Left renal pelvis (tissue), 4 donors: Measurements from ENCODE around the gene RAB11FIP5. TPM values are rescaled to one million over a fixed set of nuclear protein-coding genes. Genes with fewer than 3 reads are reported as not detected.
"Not testable (repeated sequence)": the region's sequence is repeated elsewhere in the genome, so short reads cannot be mapped to it uniquely, and the experiment has no call there.

Source experiments
- DNase-seq, 4 donors: peaks; one replicate each; pipeline ENCODE4 v3.0.0-alpha.2; 2013; ENCODE audit warnings: low read depth in 4 of 4, low spot score in 3 of 4
- polyA plus RNA-seq, 4 donors: library from polyadenylated mRNA; unstranded; fragments of 120-200 nt; gene quantifications; one replicate each; pipeline ENCODE4 v1.2.1, GENCODE V29; 2013; ENCODE audit not compliant: insufficient read length in 4 of 4

The RAB11FIP5 gene
- polyA plus RNA-seq, 4 donors: 15.6 to 48.1 (median 40.2) TPM

GRCh38 chr2:73110168-73111072 lies 2.3 kb downstream of the RAB11FIP5 start:
- no peak for DNase-seq

GRCh38 chr2:73109431-73110167 lies 3.1 kb downstream of the RAB11FIP5 start:
- no peak for DNase-seq

- no peak for DNase-seq
Observed at GRCh38 chr2:73107211-73107926, 5.4 kb downstream of the RAB11FIP5 start.

- no peak for DNase-seq
Observed at GRCh38 chr2:73106791-73107190, 6.0 kb downstream of the RAB11FIP5 start.

- DNase-seq: no peak
Observed at GRCh38 chr2:73105511-73105971, 7.2 kb downstream of the RAB11FIP5 start.

- no peak for DNase-seq
Observed at GRCh38 chr2:73104933-73105332, 7.8 kb downstream of the RAB11FIP5 start.

- DNase-seq: no peak
Observed at GRCh38 chr2:73103018-73103542, 9.7 kb downstream of the RAB11FIP5 start.

- no peak for DNase-seq
Observed at GRCh38 chr2:73101626-73102256, 11.0 kb downstream of the RAB11FIP5 start.

GRCh38 chr2:73100956-73101355 lies 11.8 kb downstream of the RAB11FIP5 start:
- DNase-seq: no peak

- DNase-seq: no peak
Observed at GRCh38 chr2:73099486-73099885, 13.3 kb downstream of the RAB11FIP5 start.

GRCh38 chr2:73095910-73096309 lies 16.8 kb downstream of the RAB11FIP5 start:
- no peak for DNase-seq

GRCh38 chr2:73093601-73094218 lies 19.0 kb downstream of the RAB11FIP5 start:
- DNase-seq: not testable (repeated sequence)

- no peak for DNase-seq
Observed at GRCh38 chr2:73092146-73092783, 20.5 kb downstream of the RAB11FIP5 start.

GRCh38 chr2:73091696-73092095 lies 21.1 kb downstream of the RAB11FIP5 start:
- DNase-seq: no peak

- DNase-seq: no peak
Observed at GRCh38 chr2:73091164-73091563, 21.6 kb downstream of the RAB11FIP5 start.

GRCh38 chr2:73089270-73090030 lies 23.3 kb downstream of the RAB11FIP5 start:
- DNase-seq: no peak

GRCh38 chr2:73088703-73089102 lies 24.0 kb downstream of the RAB11FIP5 start:
- no peak for DNase-seq

GRCh38 chr2:73088211-73088610 lies 24.5 kb downstream of the RAB11FIP5 start:
- DNase-seq: no peak

GRCh38 chr2:73087311-73087710 lies 25.4 kb downstream of the RAB11FIP5 start:
- no peak for DNase-seq
